ENCODE measurements around the gene RAB3B.
"Not testable (repeated sequence)": the region's sequence is repeated elsewhere in the genome, so short reads cannot be mapped to it uniquely, and the experiment has no call there.

DNA sequence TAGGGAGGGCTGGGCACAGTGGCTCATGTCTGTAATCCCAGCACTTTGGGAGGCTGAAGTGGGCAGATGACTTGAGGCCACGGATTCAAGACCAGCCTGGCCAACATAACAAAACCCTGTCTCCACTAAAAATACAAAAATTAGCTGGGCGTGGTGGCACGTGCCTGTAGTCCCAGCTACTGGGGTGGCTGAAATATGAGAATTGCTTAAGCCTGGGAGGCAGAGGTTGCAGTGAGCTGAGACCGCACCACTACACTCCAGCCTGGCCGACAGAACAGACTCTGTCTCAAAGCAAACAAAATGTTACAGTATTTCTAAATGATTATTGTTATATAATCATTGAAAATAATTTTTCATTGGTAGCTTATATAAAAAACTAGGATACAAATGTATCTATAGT lies 38.3 kb upstream of the RAB3B start:
- TF ChIP-seq POLR2AphosphoS5 (IDR thresholded peaks at IDR 0.05), result not testable (repeated sequence)
- TF ChIP-seq, protein P1, sequence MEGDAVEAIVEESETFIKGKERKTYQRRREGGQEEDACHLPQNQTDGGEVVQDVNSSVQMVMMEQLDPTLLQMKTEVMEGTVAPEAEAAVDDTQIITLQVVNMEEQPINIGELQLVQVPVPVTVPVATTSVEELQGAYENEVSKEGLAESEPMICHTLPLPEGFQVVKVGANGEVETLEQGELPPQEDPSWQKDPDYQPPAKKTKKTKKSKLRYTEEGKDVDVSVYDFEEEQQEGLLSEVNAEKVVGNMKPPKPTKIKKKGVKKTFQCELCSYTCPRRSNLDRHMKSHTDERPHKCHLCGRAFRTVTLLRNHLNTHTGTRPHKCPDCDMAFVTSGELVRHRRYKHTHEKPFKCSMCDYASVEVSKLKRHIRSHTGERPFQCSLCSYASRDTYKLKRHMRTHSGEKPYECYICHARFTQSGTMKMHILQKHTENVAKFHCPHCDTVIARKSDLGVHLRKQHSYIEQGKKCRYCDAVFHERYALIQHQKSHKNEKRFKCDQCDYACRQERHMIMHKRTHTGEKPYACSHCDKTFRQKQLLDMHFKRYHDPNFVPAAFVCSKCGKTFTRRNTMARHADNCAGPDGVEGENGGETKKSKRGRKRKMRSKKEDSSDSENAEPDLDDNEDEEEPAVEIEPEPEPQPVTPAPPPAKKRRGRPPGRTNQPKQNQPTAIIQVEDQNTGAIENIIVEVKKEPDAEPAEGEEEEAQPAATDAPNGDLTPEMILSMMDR (IDR thresholded peaks at IDR 0.05), result not testable (repeated sequence)

Data from breast epithelium (tissue), 3 donors.